GM10266 (cell line): ENCODE measurements around the gene ARHGEF28.

Experiments
- DNase-seq: peaks from one replicate; pipeline ENCODE4 v3.0.0; 2012; ENCODE audit errors: extremely low spot score
- TF ChIP-seq, protein P1 (sequence below): IDR thresholded peaks from 2 replicates; pipeline ENCODE4 v1.5.1; 2012; ENCODE audit warnings: mild to moderate bottlenecking, low read depth; ENCODE audit not compliant: control insufficient read depth, insufficient read depth; ENCODE audit errors: missing control alignments

ARHGEF28 gene

GRCh38 chr5:73791389-73791788 is 165.4 kb downstream of the ARHGEF28 start:
- DNase-seq = no peak
- TF ChIP-seq, protein P1, sequence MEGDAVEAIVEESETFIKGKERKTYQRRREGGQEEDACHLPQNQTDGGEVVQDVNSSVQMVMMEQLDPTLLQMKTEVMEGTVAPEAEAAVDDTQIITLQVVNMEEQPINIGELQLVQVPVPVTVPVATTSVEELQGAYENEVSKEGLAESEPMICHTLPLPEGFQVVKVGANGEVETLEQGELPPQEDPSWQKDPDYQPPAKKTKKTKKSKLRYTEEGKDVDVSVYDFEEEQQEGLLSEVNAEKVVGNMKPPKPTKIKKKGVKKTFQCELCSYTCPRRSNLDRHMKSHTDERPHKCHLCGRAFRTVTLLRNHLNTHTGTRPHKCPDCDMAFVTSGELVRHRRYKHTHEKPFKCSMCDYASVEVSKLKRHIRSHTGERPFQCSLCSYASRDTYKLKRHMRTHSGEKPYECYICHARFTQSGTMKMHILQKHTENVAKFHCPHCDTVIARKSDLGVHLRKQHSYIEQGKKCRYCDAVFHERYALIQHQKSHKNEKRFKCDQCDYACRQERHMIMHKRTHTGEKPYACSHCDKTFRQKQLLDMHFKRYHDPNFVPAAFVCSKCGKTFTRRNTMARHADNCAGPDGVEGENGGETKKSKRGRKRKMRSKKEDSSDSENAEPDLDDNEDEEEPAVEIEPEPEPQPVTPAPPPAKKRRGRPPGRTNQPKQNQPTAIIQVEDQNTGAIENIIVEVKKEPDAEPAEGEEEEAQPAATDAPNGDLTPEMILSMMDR = no peak

- DNase-seq = peak; percentile 43
- TF ChIP-seq, protein P1 = peak; percentile 97
Measured at GRCh38 chr5:73792687-73793320, 166.8 kb downstream of the ARHGEF28 start.

- DNase-seq = no peak
Measured at GRCh38 chr5:73793911-73794310, 167.9 kb downstream of the ARHGEF28 start.

GRCh38 chr5:73796164-73797131 is 170.5 kb downstream of the ARHGEF28 start:
- DNase-seq = no peak
- TF ChIP-seq, protein P1 = no peak

More at GRCh38 chr5:73793911-73794310, 167.9 kb downstream of the ARHGEF28 start:
- TF ChIP-seq, protein P1 = no peak

- TF ChIP-seq, protein P1 = no peak
- DNase-seq = no peak
Measured at GRCh38 chr5:73797132-73797510, 171.1 kb downstream of the ARHGEF28 start.

GRCh38 chr5:73799401-73799972 is 173.5 kb downstream of the ARHGEF28 start:
- TF ChIP-seq, protein P1 = no peak
- no peak for DNase-seq
